Purkinje cell (primary cell): ENCODE measurements around the gene RABL2B. TPM values are rescaled to one million over a fixed set of nuclear protein-coding genes. Genes with fewer than 3 reads are reported as not detected.

Experiments used
- polyA plus RNA-seq: library from polyadenylated mRNA; unstranded; fragments of >200 nt; fragmentation: Nextera tagmentation; gene quantifications from 2 replicates; pipeline ENCODE4 v1.2.1, GENCODE V29; 2014

Gene RABL2B
- 4.6 and 10.8 TPM in 2 replicates for polyA plus RNA-seq

DNA sequence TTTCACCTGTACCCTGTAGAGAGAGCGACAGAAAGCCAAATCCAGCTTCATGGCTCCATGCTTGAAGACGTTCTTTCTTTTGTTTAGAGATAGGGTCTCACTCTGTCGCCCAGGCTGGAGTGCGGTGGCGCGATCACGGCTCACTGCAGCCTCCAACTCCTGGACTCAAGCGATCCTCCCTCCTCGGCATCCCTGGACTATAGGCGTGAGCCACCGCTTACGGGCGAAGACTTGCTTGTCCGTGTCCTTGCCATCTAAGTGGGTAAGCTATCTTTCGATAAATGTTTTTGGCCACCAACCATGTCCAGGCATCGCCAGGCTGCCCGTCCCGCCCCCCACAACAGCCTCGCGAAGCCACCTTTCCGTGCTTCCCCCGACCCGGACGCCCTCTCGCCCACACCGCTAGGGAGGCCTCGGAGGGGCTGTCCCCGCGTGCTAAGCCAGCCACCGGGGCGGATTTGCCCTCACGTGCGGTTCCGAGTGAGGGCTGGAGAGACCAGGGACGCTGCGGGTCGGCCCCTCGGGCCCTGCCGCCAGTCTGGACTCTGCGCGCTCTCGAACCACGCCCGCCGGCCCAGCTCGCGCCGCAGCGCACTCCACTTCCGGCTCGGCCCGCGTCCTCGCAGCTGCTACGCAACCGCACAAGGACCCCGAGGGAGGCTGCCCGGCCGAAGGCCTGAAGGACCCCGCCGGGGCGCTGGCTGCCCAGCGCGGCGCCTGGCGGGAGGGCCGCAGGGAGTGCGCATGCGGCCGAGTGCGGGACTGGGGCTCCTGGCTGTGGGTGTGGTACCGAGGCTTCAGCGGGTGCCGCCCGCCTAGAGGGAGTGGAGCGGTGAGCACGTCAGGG lies at the start of gene RABL2B:
Gene RABL2B (minus strand): TSS at position 604 of the 847 bp plus-strand sequence. CDS start 1,342 bp downstream, outside the sequence.

DNA sequence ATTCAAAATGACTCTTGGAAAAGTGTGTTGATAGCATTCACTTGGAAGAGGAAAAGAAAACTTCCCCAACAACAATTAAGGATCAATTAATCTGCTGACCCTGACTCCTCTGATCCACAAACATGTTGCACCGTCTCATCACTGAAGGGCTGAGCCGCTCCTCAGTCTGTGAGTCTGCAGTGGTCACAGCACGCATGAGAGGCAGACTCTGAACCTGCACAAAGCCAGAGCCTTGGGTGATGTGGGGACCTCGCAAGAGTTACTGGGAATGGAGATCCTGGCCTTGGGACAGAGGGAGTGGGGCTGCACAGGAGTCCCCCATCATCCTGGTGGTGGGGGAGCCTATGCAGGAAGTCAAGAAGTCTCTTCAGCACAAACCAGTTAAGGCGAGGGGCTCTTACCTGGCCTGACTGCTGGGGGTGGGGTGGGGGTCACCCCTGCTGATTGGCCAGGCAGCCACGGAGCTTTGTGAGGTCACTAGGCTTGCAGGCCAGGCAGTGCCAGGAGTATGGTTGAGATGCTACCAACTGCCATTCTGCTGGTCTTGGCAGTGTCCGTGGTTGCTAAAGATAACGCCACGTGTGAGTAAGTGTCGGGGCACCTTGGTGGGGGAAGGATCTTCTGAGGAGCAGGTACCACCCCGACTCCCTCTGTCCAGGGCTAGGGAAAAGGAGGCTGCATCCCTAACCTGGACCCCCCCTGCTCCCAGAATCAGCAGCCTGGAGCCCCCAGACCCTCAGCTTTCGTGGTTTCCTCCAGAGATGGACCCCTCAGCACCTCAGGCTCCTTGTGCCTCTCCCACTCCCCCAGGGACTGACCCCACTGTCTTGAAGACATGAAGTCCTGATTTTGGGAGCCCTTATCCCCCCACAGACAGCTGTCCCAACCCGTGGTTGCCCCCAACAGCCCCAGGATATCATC lies 45.4 kb downstream of the RABL2B start, which contains the start of gene ACR:
Gene ACR (plus strand): TSS at position 477 of the 921 bp plus-strand sequence. CDS start 32 bp downstream, at position 509.

Other genes starting within 250 kb of the RABL2B start
- 0.08 TPM in 1 of 2 replicates, not detected in the other for gene KLHDC7B, start 237.7 kb downstream of the RABL2B start, polyA plus RNA-seq
- gene SYCE3, start 220.7 kb downstream of the RABL2B start, polyA plus RNA-seq, result 30.9 and 43.1 TPM in 2 replicates
- gene CPT1B, start 205.2 kb downstream of the RABL2B start, polyA plus RNA-seq, result 0.88 and 1.2 TPM in 2 replicates
- gene CHKB, start 200.8 kb downstream of the RABL2B start, polyA plus RNA-seq, result 23.5 and 35.9 TPM in 2 replicates
- gene MAPK8IP2, start 182.8 kb downstream of the RABL2B start, polyA plus RNA-seq, result 5.1 and 5.8 TPM in 2 replicates
- gene ARSA, start 155.5 kb downstream of the RABL2B start, polyA plus RNA-seq, result 1.0 and 5.5 TPM in 2 replicates
- gene SHANK3, start 110.8 kb downstream of the RABL2B start, polyA plus RNA-seq, result 0.43 and 0.65 TPM in 2 replicates
- gene ACR, start 45.4 kb downstream of the RABL2B start, polyA plus RNA-seq, result not detected in 2 replicates